ENCODE measurements around the gene BTNL2.
"Not testable (repeated sequence)": the region's sequence is repeated elsewhere in the genome, so short reads cannot be mapped to it uniquely, and the experiment has no call there.

DNA sequence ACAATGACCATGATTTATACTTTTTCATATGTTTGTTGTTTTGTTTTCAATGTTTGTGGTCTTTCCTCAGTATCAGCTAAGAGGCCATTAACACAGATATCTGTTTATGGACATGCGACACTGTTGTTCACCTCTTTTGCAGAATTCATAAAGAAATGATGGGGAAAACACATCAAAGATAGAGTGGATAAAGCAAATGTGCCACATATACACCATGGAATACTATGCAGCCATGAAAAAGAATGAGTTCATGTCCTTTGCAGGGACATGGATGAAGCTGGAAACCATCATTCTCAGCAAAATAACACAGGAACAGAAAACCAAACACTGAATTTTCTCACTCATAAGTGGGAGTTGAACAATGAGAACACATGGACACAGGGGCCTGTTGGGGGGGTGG is 27.0 kb upstream of the BTNL2 start:
- TF ChIP-seq, protein P1, sequence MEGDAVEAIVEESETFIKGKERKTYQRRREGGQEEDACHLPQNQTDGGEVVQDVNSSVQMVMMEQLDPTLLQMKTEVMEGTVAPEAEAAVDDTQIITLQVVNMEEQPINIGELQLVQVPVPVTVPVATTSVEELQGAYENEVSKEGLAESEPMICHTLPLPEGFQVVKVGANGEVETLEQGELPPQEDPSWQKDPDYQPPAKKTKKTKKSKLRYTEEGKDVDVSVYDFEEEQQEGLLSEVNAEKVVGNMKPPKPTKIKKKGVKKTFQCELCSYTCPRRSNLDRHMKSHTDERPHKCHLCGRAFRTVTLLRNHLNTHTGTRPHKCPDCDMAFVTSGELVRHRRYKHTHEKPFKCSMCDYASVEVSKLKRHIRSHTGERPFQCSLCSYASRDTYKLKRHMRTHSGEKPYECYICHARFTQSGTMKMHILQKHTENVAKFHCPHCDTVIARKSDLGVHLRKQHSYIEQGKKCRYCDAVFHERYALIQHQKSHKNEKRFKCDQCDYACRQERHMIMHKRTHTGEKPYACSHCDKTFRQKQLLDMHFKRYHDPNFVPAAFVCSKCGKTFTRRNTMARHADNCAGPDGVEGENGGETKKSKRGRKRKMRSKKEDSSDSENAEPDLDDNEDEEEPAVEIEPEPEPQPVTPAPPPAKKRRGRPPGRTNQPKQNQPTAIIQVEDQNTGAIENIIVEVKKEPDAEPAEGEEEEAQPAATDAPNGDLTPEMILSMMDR (conservative IDR thresholded peaks at IDR 0.05): not testable (repeated sequence)
- not testable (repeated sequence) for TF ChIP-seq EZH2 (IDR thresholded peaks at IDR 0.05; ENCODE audit: low read depth)
